GM18520 (cell line): Measurements from ENCODE around the gene PDE4A.
"Not testable (repeated sequence)": the region's sequence is repeated elsewhere in the genome, so short reads cannot be mapped to it uniquely, and the experiment has no call there.

Experiments used
- ATAC-seq: cut with Tn5 transposase; IDR thresholded peaks from one replicate; pipeline ENCODE4 v1.9.1; 2021; ENCODE audit not compliant: unreplicated experiment

The PDE4A gene

DNA sequence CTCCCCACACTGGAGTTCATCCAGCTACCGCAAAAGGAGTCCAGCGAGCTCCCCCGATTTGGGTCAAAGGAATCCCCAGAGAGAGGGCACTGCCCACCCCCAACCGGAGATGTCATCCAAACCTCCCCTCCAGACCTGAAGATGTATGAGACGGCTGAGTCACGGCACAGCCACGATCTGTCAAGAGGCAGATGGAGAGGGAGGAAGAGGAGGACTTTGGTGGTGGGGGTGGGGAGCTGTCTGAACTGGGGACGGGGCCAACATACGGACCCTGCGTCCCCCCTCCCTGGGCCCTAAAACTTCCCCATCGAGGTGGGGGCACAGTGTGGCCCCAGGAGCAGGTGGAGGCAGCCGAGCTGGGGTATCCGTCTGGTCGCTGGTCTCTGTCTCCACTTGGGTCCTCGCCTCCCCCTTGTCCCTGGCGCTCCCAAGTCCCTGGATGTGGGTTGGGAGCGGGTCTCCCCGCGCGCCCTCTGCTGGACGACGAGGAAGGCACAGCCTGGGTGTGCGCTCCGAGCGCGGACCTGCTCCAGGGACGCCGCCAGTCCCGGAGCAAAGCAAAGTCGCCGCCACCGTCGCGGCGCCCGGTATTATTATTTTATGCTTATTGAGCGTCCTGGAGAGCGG, 3.8 kb downstream of the PDE4A start:
- no peak for ATAC-seq

DNA sequence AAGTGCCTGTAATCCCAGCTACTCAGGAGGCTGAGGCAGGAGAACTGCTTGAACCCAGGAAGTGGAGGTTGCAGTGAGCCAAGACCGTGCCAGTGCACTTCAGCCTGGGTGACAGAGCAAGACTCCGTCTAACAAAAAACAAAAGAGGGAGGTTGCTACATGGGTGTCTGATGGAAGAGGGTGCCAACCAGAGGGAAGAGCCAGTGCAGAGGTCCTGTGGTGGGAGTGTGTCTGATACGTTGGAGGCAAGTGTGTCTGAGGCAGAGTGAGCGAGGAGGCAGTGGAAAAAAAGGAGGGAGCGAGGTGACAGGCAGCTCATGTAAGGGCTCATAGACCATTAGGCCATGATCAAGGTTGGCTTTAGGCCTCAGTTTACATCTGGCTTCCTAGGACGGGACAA, 6.8 kb downstream of the PDE4A start:
- ATAC-seq = no peak

DNA sequence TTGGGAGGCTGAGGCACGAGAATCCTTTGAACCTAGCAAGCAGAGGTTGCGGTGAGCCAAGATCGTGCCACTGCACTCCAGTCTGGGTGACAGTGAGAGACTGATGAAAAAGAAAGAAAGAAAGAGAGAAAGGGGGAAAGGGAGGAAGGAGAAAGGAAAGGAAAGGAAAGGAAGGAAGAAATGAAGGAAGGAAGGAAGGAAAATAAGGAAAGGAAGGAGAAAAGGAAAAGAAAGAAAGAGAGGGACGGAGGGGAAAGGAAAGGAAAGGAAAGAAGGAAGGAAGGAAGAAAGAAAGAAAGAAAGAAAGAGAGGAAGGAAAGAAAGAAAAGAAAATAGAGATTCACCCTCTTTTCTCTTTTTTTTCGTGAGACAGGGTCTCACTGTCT, 8.7 kb downstream of the PDE4A start:
- ATAC-seq = no peak

DNA sequence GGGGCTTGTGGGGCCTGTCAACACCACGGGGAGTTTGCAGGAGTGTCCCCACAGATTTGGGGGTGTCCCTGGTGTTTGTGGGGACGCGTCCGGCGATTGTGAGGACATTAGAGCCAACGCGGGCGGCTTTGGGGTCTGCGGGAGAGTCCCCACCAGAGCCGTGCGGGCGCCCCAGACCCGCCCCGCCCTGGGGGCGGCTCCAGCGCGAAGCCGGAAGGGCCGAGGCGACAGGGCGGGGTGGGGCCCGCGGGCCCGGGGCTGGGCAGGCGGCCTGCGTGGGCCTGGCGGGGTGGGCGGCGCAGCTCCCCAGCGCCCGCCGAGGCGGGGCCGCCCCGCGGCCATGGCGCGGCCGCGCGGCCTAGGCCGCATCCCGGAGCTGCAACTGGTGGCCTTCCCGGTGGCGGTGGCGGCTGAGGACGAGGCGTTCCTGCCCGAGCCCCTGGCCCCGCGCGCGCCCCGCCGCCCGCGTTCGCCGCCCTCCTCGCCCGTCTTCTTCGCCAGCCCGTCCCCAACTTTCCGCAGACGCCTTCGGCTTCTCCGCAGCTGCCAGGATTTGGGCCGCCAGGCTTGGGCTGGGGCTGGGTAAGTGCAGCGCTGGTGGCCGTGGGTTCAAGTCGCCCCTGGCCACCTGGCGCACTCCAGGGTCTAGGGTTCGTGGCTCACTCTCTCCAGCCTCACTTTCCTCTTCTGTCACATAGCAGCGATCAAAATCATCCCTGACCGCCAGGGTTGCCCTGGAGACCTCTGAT, 10.3 kb downstream of the PDE4A start:
- no peak for ATAC-seq

DNA sequence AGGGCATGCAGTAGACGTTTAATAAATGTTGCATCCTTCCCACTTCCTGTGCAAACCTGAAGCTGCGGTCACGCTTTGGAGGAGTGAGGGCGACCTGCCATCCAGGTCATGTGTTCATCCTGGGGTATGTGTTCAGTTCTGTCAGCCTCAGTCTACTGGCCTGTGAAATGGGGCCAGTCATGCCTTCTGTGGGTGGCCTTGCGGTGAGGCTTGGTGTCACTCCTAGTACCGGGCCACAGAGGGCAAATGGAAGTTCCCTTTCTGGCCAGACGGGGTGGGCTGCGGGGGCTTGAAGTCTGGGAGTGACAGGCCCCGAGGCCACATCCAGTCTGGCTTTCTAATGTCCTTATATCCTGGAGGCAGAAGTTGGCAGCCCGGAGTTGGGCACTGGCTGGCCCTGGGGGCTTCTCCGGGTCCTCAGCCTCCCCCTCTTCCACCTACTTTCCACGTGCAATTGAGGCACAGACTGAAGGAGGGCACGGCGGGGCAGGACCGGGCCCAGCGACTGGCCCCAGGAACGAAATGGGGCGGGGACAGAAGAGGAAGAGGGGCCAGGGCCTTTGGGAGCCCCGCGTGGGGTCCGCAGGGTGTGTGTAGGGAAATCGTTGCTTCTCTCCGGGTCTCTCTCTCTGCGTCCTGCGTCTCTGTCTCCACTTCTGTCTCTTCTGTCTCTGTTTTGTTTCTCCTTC, 11.1 kb downstream of the PDE4A start:
- ATAC-seq = no peak

DNA sequence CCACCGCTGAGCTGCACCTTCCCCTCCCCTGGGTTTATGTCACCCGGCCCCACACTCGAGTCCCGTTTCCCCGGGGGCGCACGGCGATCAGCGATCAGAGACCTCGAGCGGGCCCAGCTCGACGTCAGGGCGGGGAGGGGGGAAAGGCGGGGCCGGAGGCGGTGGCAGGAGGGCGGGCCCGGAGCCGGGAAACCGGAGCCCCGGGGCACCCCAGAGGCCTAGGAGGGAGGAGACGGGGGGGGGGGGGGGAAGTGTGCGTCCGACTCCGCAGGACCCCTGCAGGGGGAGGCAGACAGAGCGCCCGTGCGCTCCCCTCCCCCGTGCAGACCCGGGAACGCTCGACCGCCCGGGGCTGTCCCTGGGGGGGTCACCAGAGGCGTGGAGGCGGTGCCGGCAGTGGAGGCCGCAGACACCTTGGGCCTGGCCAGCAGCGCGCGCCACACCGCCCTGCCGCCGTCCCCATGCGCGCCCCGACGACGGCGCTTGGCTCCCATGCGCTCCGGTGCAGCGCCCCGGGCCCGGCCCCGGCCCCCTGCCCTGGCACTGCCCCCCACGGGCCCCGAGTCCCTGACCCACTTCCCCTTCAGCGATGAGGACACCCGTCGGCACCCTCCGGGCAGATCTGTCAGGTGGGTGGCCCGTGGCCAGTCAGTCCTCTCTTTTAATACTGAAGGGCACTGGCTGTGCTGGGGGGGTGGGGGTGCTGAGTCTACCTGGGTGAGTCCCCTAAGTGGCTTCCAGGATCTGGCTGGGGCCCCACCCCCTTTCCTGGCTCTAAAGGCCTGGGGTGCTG, 11.8 kb downstream of the PDE4A start:
- ATAC-seq = no peak

DNA sequence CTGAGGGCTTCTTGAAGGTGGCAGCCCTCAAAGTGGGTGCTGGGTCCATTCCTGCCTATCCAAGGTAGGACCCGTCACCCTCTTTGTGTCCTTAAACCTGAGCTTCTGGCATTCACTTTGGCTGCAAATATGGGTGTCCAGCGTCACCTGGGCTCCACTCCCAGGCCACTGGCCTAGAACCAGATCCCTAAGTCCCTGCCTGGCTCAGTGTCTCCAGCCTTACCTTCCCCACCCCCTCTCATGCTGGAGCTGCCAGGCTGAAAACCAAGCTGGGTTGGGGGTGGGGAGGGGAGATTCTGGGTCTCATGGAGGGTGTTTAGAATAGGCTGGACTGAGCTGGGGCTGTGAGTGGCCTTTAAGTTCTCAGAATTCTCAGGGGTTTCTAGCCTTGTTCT, 12.4 kb downstream of the PDE4A start:
- ATAC-seq = no peak

DNA sequence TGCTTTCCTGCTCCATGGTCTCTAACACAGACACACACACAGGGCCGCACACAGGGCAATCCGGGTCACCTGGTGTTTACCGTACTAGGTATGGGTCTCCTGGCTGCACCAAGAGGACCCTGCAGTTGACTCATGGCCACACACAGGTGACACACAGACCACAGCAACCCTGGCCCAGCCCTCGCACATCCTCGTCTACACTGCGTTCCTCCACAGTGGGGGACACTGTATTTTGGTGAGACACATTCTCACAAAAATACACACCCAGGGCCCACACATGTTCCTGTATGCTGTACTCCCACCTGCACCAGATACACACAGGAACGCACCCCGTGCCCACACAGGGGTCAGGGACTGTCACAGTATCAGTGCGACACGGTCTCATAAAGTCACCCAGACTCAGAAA, 12.8 kb downstream of the PDE4A start:
- no peak for ATAC-seq

DNA sequence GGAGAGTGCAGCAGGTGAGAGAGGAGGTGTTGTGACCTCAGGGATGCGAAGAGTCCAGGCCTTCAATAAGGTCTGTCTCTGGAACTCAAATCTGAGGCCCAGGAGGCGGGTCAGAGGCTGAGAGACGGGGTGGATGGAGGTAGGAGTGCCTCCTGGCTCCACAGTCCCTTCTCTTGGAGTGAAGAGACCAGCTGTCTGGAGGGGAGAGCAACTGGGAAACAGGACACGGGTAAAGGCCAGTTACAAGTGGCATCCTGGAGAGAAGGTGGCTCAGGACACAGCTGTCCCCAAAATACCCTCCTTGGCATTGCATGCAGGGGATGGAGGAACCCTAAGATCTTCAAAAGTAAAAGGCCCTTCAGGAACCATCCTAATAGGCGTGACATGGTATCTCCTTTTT, 19.2 kb downstream of the PDE4A start:
- ATAC-seq = no peak

DNA sequence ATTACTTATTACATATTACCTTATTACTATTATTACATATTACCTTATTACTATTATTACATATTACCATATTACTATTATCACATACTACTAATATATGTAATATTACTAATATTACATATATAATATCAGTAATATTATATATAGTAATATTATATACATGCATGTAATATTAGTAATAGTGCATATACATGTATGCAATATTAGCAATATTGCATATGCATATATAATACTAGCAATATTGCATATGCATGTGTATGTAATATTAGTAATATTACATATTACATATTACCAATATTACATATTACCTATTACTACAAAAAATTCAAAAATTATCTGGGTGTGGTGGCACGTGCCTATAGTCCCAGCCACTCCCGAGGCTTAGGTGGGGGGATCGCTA, 22.4 kb downstream of the PDE4A start:
- ATAC-seq = no peak

DNA sequence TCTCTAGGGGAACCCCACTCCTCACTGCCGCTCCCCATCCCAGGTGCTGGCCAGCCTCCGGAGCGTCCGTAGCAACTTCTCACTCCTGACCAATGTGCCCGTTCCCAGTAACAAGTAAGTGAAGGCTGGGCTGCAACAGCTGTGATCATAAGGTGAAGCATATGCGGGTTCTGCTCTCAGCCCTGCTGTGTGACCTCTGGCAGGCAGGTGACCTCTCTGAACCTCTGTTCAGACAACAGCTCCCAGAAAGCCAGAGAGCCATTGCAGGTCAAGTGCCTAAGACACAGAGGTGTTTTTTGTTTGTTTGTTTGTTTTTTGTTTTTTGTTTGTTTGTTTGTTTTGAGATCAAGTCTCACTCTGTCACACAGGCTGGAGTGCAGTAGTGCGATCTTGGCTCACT, 28.7 kb downstream of the PDE4A start:
- no peak for ATAC-seq

DNA sequence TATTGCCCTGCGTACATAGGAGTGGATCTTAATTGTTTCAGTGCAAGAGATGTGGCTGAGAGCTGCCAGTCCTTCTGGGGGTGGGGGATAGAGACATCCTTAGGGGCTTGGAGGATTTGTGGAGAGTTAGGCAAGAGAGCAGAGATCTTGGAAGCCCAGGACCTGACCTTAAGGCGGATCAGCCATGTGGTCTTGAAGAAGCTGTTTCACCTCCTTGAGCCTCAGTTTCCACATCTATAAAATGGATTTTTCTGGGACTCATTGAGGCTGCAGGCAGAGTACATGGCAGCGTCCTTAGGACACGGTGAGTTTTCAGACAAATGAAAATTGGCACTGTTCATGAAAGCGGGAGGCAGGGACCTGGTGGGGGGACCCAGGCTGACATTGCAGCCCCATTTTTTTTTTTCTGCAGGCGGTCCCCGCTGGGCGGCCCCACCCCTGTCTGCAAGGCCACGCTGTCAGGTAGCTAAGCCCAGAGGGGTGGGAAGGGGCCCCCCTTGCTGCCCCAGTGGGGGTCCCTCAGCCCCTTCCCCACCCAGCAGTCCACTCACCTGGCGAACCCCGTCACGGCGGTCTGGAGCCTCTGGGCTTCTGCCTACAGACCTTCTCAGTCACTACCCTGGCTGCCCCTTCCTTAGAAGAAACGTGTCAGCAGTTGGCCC, 30.0 kb downstream of the PDE4A start:
- ATAC-seq = no peak

DNA sequence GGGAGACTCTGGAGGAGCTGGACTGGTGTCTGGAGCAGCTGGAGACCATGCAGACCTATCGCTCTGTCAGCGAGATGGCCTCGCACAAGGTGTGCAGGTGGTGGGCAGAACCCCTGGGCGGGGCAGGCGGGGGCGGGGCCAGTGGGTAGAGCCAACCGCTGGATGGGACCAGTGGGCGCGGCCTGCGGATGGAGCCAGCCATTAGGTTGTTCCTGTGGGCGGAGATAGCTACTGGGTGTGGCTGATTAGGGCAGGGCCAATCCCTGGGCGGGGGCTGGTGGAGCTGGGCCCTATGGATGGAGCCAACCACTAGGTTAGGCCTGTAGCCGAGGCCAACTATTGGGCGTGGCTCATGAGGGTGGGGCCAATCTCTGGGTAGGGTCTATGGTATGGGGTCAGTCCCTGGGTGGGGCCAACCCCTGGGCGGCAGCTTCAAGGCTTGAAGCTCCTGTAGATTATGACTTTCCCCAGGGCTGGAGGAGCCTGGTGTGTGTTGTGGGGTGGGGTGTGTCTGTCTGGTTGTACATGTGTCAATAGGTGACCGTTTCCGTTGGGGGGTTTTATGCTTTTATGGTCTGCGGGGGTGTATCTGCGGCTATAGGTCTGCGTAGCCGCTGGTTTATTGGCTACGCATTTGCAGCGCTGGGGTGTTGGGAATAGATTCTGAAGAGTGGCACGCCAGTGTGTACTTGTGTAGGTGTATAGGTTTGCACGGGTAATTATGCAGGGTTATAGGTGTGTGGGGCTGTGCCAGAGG, 30.7 kb downstream of the PDE4A start:
- ATAC-seq = no peak

DNA sequence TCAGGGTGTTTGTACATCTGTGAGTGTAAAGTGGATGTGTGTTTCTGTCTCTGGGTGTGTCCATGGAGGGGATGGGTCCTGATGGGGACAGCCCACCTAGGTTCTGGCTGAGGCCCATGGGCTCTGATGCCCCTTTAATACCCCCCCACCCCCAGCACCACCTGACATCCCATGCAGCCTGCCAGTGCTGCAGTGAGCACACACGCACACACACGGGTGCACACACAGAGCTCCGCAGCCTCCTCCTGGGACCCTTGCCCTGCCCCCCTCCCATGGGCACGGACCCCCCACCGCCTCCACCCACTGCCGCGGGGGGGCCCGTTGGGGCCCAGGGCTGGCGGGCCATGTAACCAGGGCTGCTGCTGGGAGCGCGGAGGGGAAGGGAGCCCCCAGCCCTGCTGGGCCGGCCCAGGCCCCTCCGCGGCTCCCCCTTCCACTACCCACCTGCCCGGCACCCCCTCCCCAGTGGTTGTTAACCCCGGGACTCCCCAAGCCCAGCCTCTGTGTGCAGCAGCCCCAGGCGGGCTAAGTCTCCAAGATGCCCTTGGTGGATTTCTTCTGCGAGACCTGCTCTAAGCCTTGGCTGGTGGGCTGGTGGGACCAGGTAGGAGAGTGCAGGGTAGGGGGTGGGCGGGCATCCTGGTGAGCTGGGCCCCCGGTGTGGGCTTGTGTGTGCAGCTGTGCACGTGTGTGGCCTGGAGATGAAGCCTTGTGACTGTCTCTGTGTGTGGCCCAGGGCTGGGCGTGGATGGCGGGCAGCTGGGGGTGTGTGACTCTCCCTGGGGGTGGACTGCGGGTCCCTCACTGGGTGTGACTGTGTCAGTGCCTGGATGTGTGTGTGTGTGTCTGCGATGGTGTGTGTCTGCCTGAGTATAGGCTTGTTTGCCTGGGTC, 32.6 kb downstream of the PDE4A start:
- no peak for ATAC-seq

DNA sequence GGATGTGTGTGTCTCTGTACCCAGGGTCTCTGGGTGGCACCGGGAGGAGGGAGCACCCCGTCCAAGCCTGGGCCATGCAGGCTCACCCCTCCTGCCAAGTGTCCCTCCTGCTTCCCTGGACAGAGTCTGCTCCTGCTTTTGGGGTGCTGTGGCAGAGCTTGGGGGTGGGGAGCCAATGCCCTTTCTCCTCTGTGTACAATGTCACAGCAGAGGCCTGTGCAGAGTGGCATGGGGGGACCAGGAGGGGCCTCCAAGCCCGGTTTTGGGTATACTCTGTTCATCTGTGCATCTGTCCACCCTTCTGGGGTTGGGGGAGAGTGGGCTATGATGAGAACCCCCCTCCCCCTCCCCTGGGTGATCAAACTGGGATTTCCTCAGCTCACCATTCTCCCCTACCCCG, 33.5 kb downstream of the PDE4A start:
- ATAC-seq = no peak

DNA sequence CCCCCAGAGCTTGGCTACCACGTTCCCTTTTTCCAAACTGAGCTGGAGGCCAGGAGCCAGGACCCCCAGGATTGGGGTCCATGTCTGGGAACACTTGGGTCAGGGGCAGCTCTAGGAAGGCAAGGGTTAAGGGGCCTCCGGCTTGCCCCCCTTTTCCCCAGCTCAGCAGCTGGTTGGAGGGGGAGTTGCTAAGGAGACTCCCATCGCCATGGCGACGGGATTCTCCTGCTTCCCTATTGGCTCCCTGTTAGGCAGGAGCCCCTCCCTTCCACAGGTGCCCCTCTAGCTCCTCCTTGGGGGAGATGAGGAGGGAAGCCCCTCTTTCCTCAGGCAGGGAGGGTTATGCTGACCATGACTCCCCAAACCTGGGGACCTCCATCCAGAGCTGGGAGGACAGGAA, 33.9 kb downstream of the PDE4A start:
- ATAC-seq = no peak

DNA sequence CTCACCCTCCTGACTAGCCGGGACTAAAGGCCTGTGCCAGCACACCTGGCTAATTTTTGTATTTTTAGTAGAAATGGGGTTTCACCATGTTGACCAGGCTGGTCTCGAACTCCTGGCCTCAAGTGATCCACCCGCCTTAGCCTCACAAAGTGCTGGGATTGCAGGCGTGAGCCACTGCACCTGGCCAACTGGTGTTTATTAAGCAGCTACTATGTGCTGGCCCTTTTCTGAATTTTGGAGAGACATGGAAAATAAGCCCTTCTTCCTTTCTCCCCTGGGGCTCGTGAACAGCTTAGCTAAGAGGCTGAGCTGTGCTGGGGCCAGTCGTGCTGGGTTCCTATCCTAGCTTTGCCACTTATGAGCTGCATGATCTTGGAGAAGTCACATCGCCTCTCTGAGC, 38.4 kb downstream of the PDE4A start:
- not testable (repeated sequence) for ATAC-seq

DNA sequence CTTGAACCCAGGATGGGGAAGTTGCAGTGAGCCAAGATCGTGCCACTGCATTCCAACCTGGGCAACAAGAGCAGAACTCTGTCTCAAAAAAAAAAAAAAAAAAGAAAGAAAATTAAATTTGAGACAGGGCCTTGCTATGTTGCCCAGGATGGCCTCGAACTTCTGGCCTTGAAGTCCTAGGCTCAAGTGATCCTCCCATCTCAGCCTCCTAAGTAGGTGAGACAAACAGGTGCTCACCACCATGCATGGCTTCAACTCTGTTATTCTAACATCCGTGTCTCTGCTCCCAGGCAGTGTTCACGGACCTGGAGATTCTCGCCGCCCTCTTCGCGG, 40.3 kb downstream of the PDE4A start:
- ATAC-seq = no peak
